Adrenal gland (tissue), 12 donors: Measurements from ENCODE around the gene ALDH1L1. TPM values are rescaled to one million over a fixed set of nuclear protein-coding genes. Genes with fewer than 3 reads are reported as not detected.

Experiments used
- DNase-seq, 7 donors: peaks; one replicate each; pipeline ENCODE4 v3.0.0-alpha.2; 2019 to 2020
- H3K27ac ChIP-seq, 5 donors: fragments of 200-600 bp; sonication (generic) in 4 of 5; 1 replicate in 3 of 5; 2 replicates in 2 of 5; pipeline versions ENCODE4 v1.5.1 to v1.8.0; 2016 to 2020; ENCODE audit warnings: mild to moderate bottlenecking in 1 of 5
- H3K27me3 ChIP-seq: fragments of 200-600 bp; 2 replicates; pipeline ENCODE4 v1.8.0; 2021
- H3K36me3 ChIP-seq, 2 donors: fragments of 200-600 bp; replicated peaks in 1 of 2; 1 replicate in 1 of 2; 2 replicates in 1 of 2; pipeline versions ENCODE4 v1.5.1 to v1.8.0; 2018 to 2022
- H3K4me1 ChIP-seq, 2 donors: fragments of 200-600 bp; replicated peaks in 1 of 2; 1 replicate in 1 of 2; 2 replicates in 1 of 2; pipeline versions ENCODE4 v1.5.1 to v1.8.0; 2018 to 2021
- H3K4me3 ChIP-seq, 4 donors: fragments of 200-600 bp; sonication (generic) in 3 of 4; one replicate each; pipeline ENCODE4 v1.5.1; 2016 to 2018
- H3K9me3 ChIP-seq, 3 donors: fragments of 200-600 bp; sonication (generic) in 1 of 3; replicated peaks in 1 of 3; 1 replicate in 2 of 3; 2 replicates in 1 of 3; pipeline versions ENCODE4 v1.5.1 to v1.8.0; 2016 to 2021
- CTCF ChIP-seq, 6 experiments: fragments of 450-650 bp in 4 of 6; fragments of 200-600 bp in 2 of 6; sonication (generic) in 1 of 6; IDR thresholded peaks; 1 replicate in 5 of 6; 2 replicates in 1 of 6; pipeline versions ENCODE4 v1.5.1 to v1.8.0; 2016 to 2021; ENCODE audit warnings: antibody characterized with exemption in 6 of 6, mild to moderate bottlenecking in 2 of 6, moderate library complexity in 1 of 6
- POLR2A ChIP-seq, 2 donors: fragments of 450-650 bp; IDR thresholded peaks; one replicate each; pipeline ENCODE4 v1.6.1; 2017; ENCODE audit warnings: antibody characterized with exemption in 2 of 2, mild to moderate bottlenecking in 2 of 2, moderate library complexity in 1 of 2
- WGBS, 4 donors: extraction: QIAGEN DNeasy Blood & Tissue Kit in 2 of 4; methylation state at CpG; one replicate each; pipeline versions ENCODE4 v1.1.5 to v1.1.7; 2013 to 2017; 5-methylcytosine and 5-hydroxymethylcytosine counted together
- intact Hi-C, 2 donors: fragments of 100-400 bp; cut with DNase I; formaldehyde crosslinking; loops; one replicate each; pipeline versions ENCODE4 v1.14.1 to v1.15.0; 2022 to 2023
- polyA plus RNA-seq, 3 donors: library from polyadenylated mRNA; stranded (reverse); fragments of 200-250 nt in 2 of 3; fragments of 350-450 nt in 1 of 3; fragmentation: Illumina TruSeq in 1 of 3; extraction: RNeasy Lipid Tissue Mini Kit (QIAGEN cat#74804) in 1 of 3; gene quantifications; one replicate each; pipeline ENCODE4 v1.2.3, GENCODE V29; 2013 to 2014
- total RNA-seq, 9 donors: library from RNA; depleted of rRNA in 4 of 9; stranded (reverse); fragments of >200 nt in 4 of 9; fragments of 120-200 nt in 1 of 9; fragmentation: NEBNext Ultra II Directional in 1 of 9; extraction: Animal tissue kit (Norgen Biotek cat#: 25700) in 1 of 9; gene quantifications; one replicate each; pipeline versions ENCODE4 v1.1.0 to v1.2.4, GENCODE V29; 2013 to 2023
- donor health status: healthy with polysubstance abuse.
- donor health status: Bipolar disorder and iron deficiency.
- donor health status: DM: yes; HTN: yes; CAD: no.
- donor health status: DM: no; HTN: no; CAD: no.
- donor health status: DM: no; HTN: no; CAD: no.
- donor health status: DM: yes; HTN: yes; CAD: no.

The ALDH1L1 gene
- total and polyA plus RNA-seq, 12 donors: 0.44 to 136 (median 72.3) TPM

GRCh38 chr3:126152458-126152857 lies 27.9 kb downstream of the ALDH1L1 start:
- Histone ChIP-seq H3K4me3 (no peak overlapping the region), H3K27me3 (no peaks in the 10 kb centered on the region), H3K27ac (no peak overlapping the region), H3K4me1 (no peaks in the 10 kb centered on the region), H3K9me3 (no peaks in the 10 kb centered on the region), H3K36me3 (no peaks in the 10 kb centered on the region)
- TF ChIP-seq CTCF (IDR thresholded peaks at IDR 0.05): no peak
- TF ChIP-seq POLR2A (IDR thresholded peaks at IDR 0.05): no peak
- DNase-seq: no peak
- intact Hi-C loops: no loop called here
- 84 to 95% (median 87%) methylated on average over 8 to 9 of the region's 9 CpGs for WGBS, 4 donors

GRCh38 chr3:126151562-126152302 lies 28.7 kb downstream of the ALDH1L1 start:
- no peaks in the 10 kb centered on the region for H3K27me3 ChIP-seq
- intact Hi-C loops: no loop called here
- H3K27ac ChIP-seq: no peak overlapping the region
- WGBS, 4 donors: 90 to 93% (median 92%) methylated on average over 5 to 6 of the region's 6 CpGs
- peak in 1 of 7 donors; percentile 30 for DNase-seq
- H3K36me3 ChIP-seq: no peaks in the 10 kb centered on the region
- H3K4me1 ChIP-seq: no peaks in the 10 kb centered on the region
- no peak overlapping the region for H3K4me3 ChIP-seq
- H3K9me3 ChIP-seq: no peaks in the 10 kb centered on the region
- TF ChIP-seq POLR2A (IDR thresholded peaks at IDR 0.05): no peak
- TF ChIP-seq CTCF (IDR thresholded peaks at IDR 0.05): no peak

- Histone ChIP-seq H3K36me3 (no peaks in the 10 kb centered on the region), H3K9me3 (no peaks in the 10 kb centered on the region), H3K27ac (no peak overlapping the region), H3K4me1 (no peaks in the 10 kb centered on the region), H3K27me3 (no peaks in the 10 kb centered on the region), H3K4me3 (no peak overlapping the region)
- intact Hi-C loops: no loop called here
- peak in 1 of 7 donors; percentile 28 for DNase-seq
- 81 to 91% (median 85%) methylated on average over 7 of the region's 7 CpGs for WGBS, 4 donors
- TF ChIP-seq CTCF (IDR thresholded peaks at IDR 0.05): no peak
- TF ChIP-seq POLR2A (IDR thresholded peaks at IDR 0.05): no peak
Observed at GRCh38 chr3:126149960-126150515, 30.3 kb downstream of the ALDH1L1 start.

- 94 to 100% (median 96%) methylated on average over 3 of the region's 3 CpGs for WGBS, 4 donors
- Histone ChIP-seq H3K9me3 (no peaks in the 10 kb centered on the region), H3K36me3 (no peaks in the 10 kb centered on the region), H3K27ac (no peak overlapping the region), H3K4me1 (no peaks in the 10 kb centered on the region), H3K4me3 (no peak overlapping the region), H3K27me3 (no peaks in the 10 kb centered on the region)
- TF ChIP-seq CTCF (IDR thresholded peaks at IDR 0.05): no peak
- intact Hi-C loops: no loop called here
- no peak for DNase-seq
Observed at GRCh38 chr3:126149256-126149902, 31.0 kb downstream of the ALDH1L1 start.
